ENCODE results near the gene KRT14. TPM values are rescaled to one million over a fixed set of nuclear protein-coding genes. Genes with fewer than 3 reads are reported as not detected.
A peak's percentile ranks its signal among the peaks of the same experiment; 100 is the strongest.
"Not testable (repeated sequence)": the region's sequence is repeated elsewhere in the genome, so short reads cannot be mapped to it uniquely, and the experiment has no call there.

Gene KRT14
- total RNA-seq, 6 experiments from 2014 or later = 0.24 TPM; not detected in 5

GRCh38 chr17:41617698-41618097 is 31.0 kb upstream of the KRT14 start:
- Histone ChIP-seq H3K9me3 (no peaks in the 10 kb centered on the region), H3K27me3 (no peaks in the 10 kb centered on the region), H3K4me1 (no peaks in the 10 kb centered on the region), H3K27ac (no peak overlapping the region), H3K36me3 (no peaks in the 10 kb centered on the region), H3K4me3 (no peak overlapping the region)
- intact Hi-C loops (cut with DNase I) = no loop called here
- no CpG with 5 or more reads among the region's 11 CpGs for WGBS (ENCODE audit: insufficient coverage, low coverage, low lambda C conversion rate, missing lambda C conversion rate)
- no peak for ATAC-seq
- peak in 1 of 3 donors; percentile 20 for DNase-seq
- TF ChIP-seq, protein P1, sequence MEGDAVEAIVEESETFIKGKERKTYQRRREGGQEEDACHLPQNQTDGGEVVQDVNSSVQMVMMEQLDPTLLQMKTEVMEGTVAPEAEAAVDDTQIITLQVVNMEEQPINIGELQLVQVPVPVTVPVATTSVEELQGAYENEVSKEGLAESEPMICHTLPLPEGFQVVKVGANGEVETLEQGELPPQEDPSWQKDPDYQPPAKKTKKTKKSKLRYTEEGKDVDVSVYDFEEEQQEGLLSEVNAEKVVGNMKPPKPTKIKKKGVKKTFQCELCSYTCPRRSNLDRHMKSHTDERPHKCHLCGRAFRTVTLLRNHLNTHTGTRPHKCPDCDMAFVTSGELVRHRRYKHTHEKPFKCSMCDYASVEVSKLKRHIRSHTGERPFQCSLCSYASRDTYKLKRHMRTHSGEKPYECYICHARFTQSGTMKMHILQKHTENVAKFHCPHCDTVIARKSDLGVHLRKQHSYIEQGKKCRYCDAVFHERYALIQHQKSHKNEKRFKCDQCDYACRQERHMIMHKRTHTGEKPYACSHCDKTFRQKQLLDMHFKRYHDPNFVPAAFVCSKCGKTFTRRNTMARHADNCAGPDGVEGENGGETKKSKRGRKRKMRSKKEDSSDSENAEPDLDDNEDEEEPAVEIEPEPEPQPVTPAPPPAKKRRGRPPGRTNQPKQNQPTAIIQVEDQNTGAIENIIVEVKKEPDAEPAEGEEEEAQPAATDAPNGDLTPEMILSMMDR (IDR thresholded peaks at IDR 0.05) = no peak
- TF ChIP-seq POLR2A (IDR thresholded peaks at IDR 0.05) = no peak

GRCh38 chr17:41617136-41617535 is 30.4 kb upstream of the KRT14 start:
- no peaks in the 10 kb centered on the region for H3K4me1 ChIP-seq
- DNase-seq = no peak

GRCh38 chr17:41616486-41616885 is 29.8 kb upstream of the KRT14 start:
- intact Hi-C loops (cut with DNase I); H3K9me3 ChIP-seq; H3K27ac ChIP-seq; H3K4me1 ChIP-seq; H3K27me3 ChIP-seq; H3K36me3 ChIP-seq; ATAC-seq; H3K4me3 ChIP-seq: not testable (repeated sequence)
- WGBS (ENCODE audit: insufficient coverage, low coverage, low lambda C conversion rate, missing lambda C conversion rate) = no CpG with 5 or more reads among the region's 4 CpGs
- peak in 1 of 3 donors; percentile 16 for DNase-seq

More at GRCh38 chr17:41617136-41617535, 30.4 kb upstream of the KRT14 start:
- H3K4me3 ChIP-seq = no peak overlapping the region
- intact Hi-C loops (cut with DNase I) = no loop called here
- no peaks in the 10 kb centered on the region for H3K36me3 ChIP-seq
- H3K27ac ChIP-seq = no peak overlapping the region
- ATAC-seq = no peak
- TF ChIP-seq POLR2A (IDR thresholded peaks at IDR 0.05) = no peak
- TF ChIP-seq, protein P1 (IDR thresholded peaks at IDR 0.05) = no peak
- no peaks in the 10 kb centered on the region for H3K27me3 ChIP-seq
- H3K9me3 ChIP-seq = no peaks in the 10 kb centered on the region
- no CpG with 5 or more reads among the region's 3 CpGs for WGBS (ENCODE audit: insufficient coverage, low coverage, low lambda C conversion rate, missing lambda C conversion rate)

GRCh38 chr17:41615454-41615853 is 28.8 kb upstream of the KRT14 start:
- intact Hi-C loops (cut with DNase I) = no loop called here
- H3K27ac ChIP-seq = no peak overlapping the region
- DNase-seq (peak in 1 of 3 donors; percentile 47), ATAC-seq (no peak)
- WGBS (ENCODE audit: insufficient coverage, low coverage, low lambda C conversion rate, missing lambda C conversion rate) = 55% methylated on average over 4 of the region's 7 CpGs
- no peaks in the 10 kb centered on the region for H3K27me3 ChIP-seq
- TF ChIP-seq, protein P1 (IDR thresholded peaks at IDR 0.05) = no peak
- no peak for TF ChIP-seq POLR2A (IDR thresholded peaks at IDR 0.05)
- no peaks in the 10 kb centered on the region for H3K9me3 ChIP-seq
- no peak overlapping the region for H3K4me3 ChIP-seq
- no peaks in the 10 kb centered on the region for H3K36me3 ChIP-seq
- H3K4me1 ChIP-seq = no peaks in the 10 kb centered on the region

DNA sequence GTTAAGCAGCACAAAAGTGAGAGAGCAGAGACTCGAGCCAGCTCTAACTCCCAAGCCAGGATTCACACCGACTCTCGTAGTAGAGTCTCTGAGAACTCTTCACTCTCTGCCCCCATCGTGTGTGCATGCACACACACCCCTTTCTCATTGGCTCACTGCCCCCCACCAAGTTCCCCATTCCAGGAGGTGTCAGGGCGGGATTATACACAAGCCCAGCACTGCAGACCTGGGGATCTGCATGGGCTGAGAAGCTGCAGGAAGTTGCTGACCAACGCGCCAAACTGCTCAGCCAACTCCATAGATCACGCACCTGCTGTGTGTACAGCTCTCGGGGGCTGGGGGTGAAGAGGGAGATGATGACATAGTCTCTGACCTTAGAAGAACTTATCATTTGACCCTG is 28.1 kb upstream of the KRT14 start:
- 21% methylated on average over 8 of the region's 9 CpGs for WGBS (ENCODE audit: insufficient coverage, low coverage, low lambda C conversion rate, missing lambda C conversion rate)
- intact Hi-C loops (cut with DNase I) = not testable (repeated sequence)

DNA sequence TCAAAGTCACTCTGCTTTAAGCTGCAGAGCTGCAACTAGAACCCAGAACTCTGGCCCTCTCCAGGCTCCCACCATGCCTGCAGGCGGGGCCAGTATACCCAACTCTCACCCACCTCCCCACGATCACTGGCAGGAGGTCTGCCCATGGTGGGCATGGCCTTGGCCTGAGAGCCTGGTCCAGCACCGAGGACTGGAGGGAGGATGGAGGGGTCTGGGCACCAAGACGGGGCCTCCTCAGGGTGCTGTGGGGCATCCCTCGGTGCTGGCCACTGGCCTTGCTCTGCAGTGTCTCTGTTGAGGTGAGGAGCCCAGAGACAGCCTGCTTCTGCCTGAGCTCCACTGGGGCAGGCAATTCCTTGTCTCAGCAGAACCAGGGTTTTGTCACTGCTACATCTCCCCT is 27.4 kb upstream of the KRT14 start:
- Histone ChIP-seq H3K4me1 (no peaks in the 10 kb centered on the region), H3K9me3 (no peaks in the 10 kb centered on the region), H3K36me3 (no peaks in the 10 kb centered on the region), H3K27me3 (no peaks in the 10 kb centered on the region), H3K27ac (no peak overlapping the region), H3K4me3 (no peak overlapping the region)
- WGBS (ENCODE audit: insufficient coverage, low coverage, low lambda C conversion rate, missing lambda C conversion rate) = no CpG with 5 or more reads among the region's 5 CpGs
- intact Hi-C loops (cut with DNase I) = no loop called here
- no peak for TF ChIP-seq POLR2A (IDR thresholded peaks at IDR 0.05)
- TF ChIP-seq, protein P1 (IDR thresholded peaks at IDR 0.05) = no peak
- ATAC-seq = no peak
- peak in 1 of 3 donors; percentile 35 for DNase-seq

More for the DNA sequence above, 28.1 kb upstream of the KRT14 start:
- H3K4me1 ChIP-seq, H3K27me3 ChIP-seq, H3K36me3 ChIP-seq, ATAC-seq, H3K4me3 ChIP-seq, H3K27ac ChIP-seq, H3K9me3 ChIP-seq, DNase-seq: not testable (repeated sequence)
